ENCODE measurements around the gene ACCS. TPM values are rescaled to one million over a fixed set of nuclear protein-coding genes. Genes with fewer than 3 reads are reported as not detected.

Gene ACCS
- total RNA-seq (2022; extraction: Qiagen RNA extraction; ENCODE audit: low read depth) = 14.5 to 20.0 TPM (median 16.1 TPM) in 5 replicates

GRCh38 chr11:44065841-44066731 is at the start of gene ACCS:
TSS of gene ACCS (plus strand) at chr11:44066270. CDS start at chr11:44067628, 1,358 bp downstream.

GRCh38 chr11:44047931-44048431 is 18.1 kb upstream of the ACCS start, which contains the start of gene ACCSL:
TSS of gene ACCSL (plus strand) at chr11:44047981. CDS start at chr11:44048037, 56 bp downstream.

GRCh38 chr11:44095506-44096359 is 29.7 kb downstream of the ACCS start, which contains the start of gene EXT2:
TSS of gene EXT2 (plus strand) at chr11:44095678. CDS start at chr11:44107713, 12,035 bp downstream.

Other genes with a start within 250 kb of the ACCS start
- 23.9 to 30.4 TPM (median 26.6 TPM) in 5 replicates for gene ALKBH3, start 185.4 kb upstream of the ACCS start, total RNA-seq (2022; extraction: Qiagen RNA extraction; ENCODE audit: low read depth)
- gene C11orf96, start 123.6 kb upstream of the ACCS start, total RNA-seq (2022; extraction: Qiagen RNA extraction; ENCODE audit: low read depth) = 1.0 to 4.7 TPM (median 3.3 TPM) in 5 replicates
- gene ACCSL, start 18.3 kb upstream of the ACCS start, total RNA-seq (2022; extraction: Qiagen RNA extraction; ENCODE audit: low read depth) = not detected in 5 replicates
- gene EXT2, start 29.4 kb downstream of the ACCS start, total RNA-seq (2022; extraction: Qiagen RNA extraction; ENCODE audit: low read depth) = 49.7 to 62.5 TPM (median 54.1 TPM) in 5 replicates
- 2.0 to 4.1 TPM (median 3.9 TPM) in 5 replicates for gene ALX4, start 243.9 kb downstream of the ACCS start, total RNA-seq (2022; extraction: Qiagen RNA extraction; ENCODE audit: low read depth)